OCI-M2 (cell line): ENCODE data around the gene SEMA4A.

Experiments
- DNase-seq: peaks from one replicate; lab custom pipeline; 2025; ENCODE audit not compliant: unreplicated experiment; lab: John Stamatoyannopoulos, UW

Gene SEMA4A

DNA sequence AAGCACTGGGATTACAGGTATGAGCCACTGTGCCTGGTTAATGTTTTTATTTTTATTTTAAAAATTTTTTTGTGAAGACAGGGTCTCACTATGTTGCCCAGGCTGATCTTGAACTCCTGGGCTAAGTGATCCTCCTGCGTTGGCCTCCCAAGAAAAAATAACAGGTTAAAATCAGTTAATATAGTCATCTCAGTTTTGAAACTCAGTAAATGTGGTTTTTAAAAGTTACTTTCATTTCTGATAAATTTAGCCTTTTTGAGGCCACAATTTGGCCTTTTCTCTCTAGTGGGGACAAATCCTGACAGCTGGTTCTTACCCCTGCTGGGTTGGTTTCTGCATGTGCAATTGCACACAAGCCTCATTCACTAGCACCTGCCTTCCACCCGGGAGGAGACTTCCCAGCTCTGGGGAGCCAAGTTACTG is 72.7 kb downstream of the SEMA4A start:
- DNase-seq = no peak

DNA sequence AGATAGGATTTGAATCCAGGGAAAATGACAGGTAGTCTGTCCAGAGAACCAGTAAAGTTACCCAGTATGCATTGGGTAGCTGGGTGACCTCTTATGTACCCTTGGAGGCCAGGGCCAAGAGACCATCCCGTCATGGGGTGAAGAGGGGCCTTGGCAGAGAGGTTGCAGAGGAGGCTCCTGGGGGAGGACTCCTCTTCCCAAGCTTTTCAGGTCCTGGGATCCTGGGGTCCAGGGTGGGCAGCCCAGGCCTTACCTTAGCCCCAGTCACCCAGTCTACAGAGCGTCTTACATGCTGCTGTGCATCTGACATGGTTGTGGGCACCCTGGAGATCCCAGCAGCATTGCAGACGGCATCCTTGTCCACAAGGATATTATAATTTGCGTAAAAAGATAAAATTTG is 73.4 kb downstream of the SEMA4A start:
- DNase-seq = no peak
